Cortex of kidney (tissue), 1 donor: ENCODE data around the gene CHRNB1.

Source experiments
- DNase-seq: peaks from one replicate; lab custom pipeline; 2025; lab: John Stamatoyannopoulos, UW

The CHRNB1 gene

GRCh38 chr17:7415784-7416183 is 29.1 kb upstream of the CHRNB1 start:
- no peak for DNase-seq

- DNase-seq = no peak
Measured at GRCh38 chr17:7416323-7416722, 28.5 kb upstream of the CHRNB1 start.

- no peak for DNase-seq
Measured at GRCh38 chr17:7417056-7417655, 27.7 kb upstream of the CHRNB1 start.

DNA sequence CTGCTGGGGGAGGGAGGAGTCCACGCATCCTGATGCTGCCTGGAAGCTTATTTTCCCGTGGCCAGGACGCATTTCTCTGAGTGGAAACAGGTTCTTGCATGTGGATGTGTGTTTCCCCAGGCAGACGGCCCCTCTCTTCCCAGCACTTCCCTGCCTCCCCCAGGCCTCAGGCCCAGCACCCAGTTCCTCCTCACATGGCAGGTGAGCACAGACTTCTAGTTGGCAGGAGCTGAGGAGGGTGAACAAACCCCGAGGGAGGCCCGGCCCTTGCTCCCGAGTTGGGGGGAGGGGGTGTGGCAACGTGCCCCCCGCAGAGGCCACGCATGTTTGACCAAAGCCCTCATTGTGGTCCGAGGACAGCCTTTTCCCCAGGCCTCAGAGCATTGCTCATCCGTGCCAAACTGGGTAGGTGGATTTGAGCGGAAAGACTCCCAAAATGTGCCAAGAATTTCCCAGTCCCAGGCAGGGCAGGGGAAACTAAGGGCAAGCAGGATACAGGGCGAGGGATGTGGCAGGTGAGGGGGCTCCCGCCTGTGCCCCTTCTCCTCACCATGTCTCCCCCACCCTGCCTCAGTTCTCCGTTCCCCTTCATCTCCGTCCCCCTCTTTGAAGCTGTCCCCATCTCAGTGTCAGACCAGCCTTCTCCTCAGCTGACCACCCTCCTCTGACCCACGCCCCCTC is 26.2 kb upstream of the CHRNB1 start:
- no peak for DNase-seq

- DNase-seq = no peak
Measured at GRCh38 chr17:7419819-7420610, 24.8 kb upstream of the CHRNB1 start, which contains the start of gene SPEM1. SPEM1 (plus strand) TSS chr17:7420324; CDS start chr17:7420385, 61 bp downstream.

GRCh38 chr17:7421186-7421585 is 23.7 kb upstream of the CHRNB1 start:
- no peak for DNase-seq

DNA sequence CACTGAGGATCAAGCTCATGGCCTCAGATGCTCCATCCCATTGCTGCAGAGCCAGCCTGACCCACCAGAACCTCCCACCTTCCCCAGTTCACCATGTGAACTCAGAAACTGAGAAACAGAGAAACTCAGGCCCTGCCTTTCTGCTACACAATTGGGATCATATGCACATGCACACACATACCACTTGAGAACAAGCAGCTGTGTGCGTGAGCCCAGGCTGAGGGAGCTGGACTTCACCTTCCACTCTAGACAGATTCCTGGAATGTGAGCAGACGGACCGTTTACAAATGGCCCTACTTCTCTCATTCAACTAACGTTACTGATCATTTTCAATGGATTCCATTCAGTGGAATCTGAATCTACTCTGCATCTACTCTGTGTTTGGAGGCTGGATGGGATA is 21.2 kb upstream of the CHRNB1 start:
- DNase-seq = no peak

GRCh38 chr17:7425316-7425715 is 19.5 kb upstream of the CHRNB1 start, which contains the start of gene SPEM2:
SPEM2 (plus strand) TSS chr17:7425616; CDS start chr17:7425689, 73 bp downstream.
- DNase-seq = no peak

DNA sequence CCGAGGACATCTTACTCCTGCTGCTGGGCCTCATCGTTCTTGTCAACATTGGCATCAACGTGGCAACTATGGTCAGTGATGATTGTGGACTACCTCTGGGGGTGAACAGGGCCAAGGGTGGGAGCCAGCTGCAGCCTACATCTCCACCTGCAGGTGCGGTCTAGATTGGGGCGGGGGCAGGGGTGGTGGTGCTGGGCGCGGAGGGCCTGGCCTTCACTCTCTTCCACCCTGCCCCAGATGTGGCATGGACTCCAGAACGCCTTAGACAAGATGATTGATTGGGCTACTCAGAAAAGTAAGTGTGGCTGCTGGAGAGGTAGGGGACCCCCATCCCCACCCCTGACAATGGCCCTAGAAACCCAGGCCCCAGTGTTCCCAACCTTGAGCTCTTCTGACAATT is 19.1 kb upstream of the CHRNB1 start:
- DNase-seq = no peak

DNA sequence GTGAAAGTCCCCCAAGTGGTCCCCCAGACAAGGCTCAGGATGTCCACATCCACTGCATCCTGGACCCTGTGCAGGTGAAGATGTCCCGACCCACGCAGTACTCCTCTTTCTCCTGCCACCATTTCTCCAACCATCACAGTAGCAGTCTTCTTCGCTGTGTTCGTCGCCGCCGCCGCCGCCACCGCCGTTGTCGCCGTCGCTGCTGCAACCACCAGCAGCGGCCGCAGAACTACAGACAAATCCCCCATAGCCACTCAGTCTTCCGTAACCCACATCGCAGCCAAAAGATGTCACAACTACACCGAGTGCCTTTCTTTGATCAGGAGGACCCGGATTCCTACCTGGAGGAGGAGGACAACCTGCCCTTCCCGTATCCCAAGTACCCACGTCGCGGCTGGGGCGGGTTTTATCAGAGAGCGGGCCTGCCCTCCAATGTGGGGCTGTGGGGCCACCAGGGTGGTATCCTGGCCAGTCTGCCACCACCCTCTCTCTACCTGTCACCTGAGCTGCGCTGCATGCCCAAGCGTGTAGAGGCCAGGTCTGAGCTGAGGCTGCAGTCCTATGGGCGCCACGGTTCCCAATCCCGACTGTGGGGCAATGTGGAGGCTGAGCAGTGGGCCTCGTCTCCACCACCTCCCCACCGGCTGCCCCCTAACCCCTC is 18.5 kb upstream of the CHRNB1 start:
- DNase-seq = no peak

GRCh38 chr17:7426896-7427489 is 17.9 kb upstream of the CHRNB1 start:
- no peak for DNase-seq

DNA sequence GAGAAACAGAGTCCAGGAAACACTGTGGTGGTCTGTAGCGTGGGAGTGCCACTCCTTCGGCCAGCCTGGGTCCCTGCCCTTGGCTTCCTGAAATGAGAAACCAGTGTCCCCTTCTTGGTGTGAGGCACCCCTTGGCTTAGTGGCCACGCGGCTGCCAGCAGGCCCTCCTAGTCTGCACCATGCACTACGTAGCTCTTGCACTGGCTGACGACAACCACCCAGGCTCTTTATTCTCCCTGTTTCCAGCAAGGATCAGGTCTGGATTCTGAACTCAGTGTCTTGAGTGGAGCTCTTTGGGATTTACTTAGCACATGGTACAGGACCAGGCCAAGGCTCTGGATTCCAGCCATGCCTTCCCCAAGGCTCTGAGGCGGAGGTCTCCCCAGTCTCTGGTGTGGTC is 17.3 kb upstream of the CHRNB1 start:
- no peak for DNase-seq

DNA sequence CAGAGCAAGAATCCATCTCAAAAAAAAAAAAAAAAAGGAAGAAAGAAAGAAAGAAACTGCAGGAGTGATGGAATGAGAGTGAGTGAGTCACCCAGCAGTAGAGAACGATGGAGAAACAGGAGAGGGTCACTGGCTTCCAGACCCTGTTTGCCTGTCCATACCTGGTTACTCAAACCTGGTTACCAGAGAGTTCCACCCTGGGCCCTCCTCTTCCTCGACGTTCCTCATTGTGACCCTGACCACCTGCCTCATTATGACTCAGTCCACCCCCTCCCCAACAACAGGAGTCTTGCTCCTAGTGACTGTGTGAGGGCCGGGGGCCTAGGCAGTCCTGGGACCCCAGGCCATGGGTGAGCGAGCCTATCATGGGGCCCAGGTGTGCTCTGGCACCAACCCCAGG is 16.3 kb upstream of the CHRNB1 start, which contains the start of gene SPEM3:
TSS of gene SPEM3 (plus strand) at position 301 of the 400 bp plus-strand sequence. CDS start at position 347, 46 bp downstream.
- no peak for DNase-seq

- DNase-seq = no peak
Measured at GRCh38 chr17:7429722-7430121, 15.1 kb upstream of the CHRNB1 start.

DNA sequence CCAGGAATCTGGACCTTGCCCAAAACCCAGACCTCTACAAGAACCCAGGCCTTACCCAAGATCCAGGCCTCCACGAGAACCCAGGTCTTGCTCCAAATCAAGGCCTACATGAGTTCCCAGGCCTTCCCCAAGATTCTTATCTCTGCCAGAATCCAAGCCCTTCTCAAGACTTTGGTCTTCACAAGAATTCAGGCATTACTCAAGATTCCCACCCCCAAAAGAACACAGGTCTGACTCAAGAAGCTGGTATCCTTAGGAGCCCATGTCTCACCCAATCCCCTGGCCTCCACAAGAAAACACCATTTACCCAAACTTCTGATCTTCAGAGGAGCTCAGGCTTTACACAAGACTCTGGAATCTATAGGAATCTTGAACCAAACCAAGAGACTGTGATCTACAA is 13.6 kb upstream of the CHRNB1 start:
- DNase-seq = no peak

- DNase-seq = no peak
Measured at GRCh38 chr17:7432296-7432695, 12.6 kb upstream of the CHRNB1 start.

- DNase-seq = no peak
Measured at GRCh38 chr17:7435676-7436555, 8.9 kb upstream of the CHRNB1 start.

DNA sequence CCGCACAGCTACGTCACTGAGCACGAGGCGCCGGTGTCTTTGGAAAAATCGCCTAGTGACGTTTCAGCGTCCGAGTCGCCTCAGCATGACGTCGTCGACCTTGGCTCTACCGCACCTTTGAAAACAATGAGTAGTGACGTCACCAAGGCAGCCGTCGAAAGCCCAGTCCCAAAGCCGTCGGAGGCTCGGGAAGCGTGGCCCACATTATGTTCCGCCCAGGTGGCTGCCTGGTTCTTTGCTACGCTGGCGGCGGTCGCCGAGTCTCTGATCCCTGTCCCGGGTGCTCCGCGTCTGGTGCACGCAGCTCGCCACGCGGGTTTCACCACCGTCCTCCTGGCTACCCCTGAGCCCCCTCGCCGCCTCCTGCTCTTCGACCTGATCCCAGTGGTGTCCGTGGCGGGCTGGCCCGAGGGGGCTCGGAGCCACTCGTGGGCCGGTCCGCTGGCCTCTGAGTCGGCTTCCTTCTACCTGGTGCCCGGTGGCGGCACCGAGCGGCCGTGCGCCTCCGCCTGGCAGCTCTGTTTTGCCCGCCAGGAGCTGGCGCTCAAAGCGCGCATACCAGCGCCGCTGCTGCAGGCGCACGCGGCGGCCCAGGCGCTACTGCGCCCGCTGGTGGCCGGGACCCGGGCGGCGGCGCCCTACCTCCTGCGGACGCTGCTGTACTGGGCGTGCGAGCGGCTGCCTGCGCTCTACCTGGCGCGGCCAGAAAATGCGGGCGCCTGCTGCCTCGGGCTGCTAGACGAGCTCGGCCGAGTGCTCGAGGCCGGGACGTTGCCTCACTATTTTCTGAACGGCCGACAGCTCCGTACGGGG is 8.1 kb upstream of the CHRNB1 start:
- no peak for DNase-seq

- DNase-seq = no peak
Measured at GRCh38 chr17:7437369-7437863, 7.4 kb upstream of the CHRNB1 start.
